CD4-positive, alpha-beta T cell treated with Interleukin-15 for 1 hour (primary cell): ENCODE measurements around the gene ARHGAP42.
"Not testable (repeated sequence)": the region's sequence is repeated elsewhere in the genome, so short reads cannot be mapped to it uniquely, and the experiment has no call there.

Experiments used
- DNase-seq: peaks from one replicate; pipeline ENCODE4 v3.0.0-alpha.2; 2020

The ARHGAP42 gene

DNA sequence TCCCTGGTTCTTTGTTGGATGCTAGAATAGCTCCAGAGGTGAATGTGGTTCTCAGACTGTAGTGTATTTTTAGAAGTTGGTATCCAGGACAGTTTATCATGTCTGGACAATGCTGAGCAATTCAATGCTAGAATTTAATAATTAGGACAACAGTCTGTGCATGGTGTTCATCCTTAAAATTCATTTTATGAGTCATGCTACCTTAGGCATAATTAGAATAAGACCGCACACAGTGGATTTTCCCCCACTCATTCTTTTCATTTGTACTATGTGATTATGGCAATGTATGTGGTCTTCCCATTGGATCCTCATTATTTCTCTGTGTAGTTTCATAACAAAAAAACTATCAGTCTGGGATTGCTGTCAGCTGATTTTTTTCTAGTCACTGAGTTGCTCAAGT lies 196.7 kb downstream of the ARHGAP42 start:
- DNase-seq = no peak

GRCh38 chr11:100887659-100888058 lies 200.6 kb downstream of the ARHGAP42 start:
- no peak for DNase-seq

DNA sequence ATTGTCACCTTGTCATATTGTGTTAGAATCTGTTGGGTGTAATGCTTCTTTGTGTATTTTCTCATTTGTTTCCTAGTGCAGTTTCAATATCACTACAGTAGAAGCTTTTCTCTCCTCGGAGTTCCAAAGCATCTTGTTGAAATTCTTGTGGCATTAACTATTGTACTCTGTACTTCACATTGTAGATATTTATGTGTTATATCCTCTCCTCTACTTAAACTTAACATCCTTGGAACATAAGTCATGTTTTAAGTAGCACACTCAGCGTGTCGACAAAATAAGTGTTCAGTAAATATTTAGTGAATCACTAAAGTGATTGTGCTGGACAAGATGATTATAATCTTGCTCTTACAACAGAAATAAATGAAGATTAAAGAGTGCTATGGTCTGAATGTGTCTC lies 201.7 kb downstream of the ARHGAP42 start:
- DNase-seq = no peak

- DNase-seq = no peak
These were observed 202.7 kb downstream of the ARHGAP42 start for GRCh38 chr11:100889758-100890157.

DNA sequence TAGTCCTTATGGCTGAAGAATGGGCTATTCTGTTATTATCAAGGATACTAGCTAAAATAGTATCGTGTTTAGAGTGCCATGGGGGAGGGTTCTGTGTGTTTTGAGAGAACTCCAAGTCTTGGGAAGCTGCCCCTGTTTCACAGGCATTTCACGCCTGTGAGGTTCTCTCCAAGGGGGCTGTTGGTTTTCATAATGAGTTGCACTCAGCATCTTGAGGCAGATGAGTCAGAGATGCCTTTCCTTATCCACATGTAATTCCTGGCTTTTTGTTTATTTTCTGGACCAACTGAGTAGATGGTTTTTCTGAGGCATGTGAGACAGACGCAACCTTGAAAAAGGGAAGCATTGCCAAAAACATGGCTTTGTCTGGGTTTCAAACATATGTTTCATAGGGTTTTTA lies 203.7 kb downstream of the ARHGAP42 start:
- no peak for DNase-seq

DNA sequence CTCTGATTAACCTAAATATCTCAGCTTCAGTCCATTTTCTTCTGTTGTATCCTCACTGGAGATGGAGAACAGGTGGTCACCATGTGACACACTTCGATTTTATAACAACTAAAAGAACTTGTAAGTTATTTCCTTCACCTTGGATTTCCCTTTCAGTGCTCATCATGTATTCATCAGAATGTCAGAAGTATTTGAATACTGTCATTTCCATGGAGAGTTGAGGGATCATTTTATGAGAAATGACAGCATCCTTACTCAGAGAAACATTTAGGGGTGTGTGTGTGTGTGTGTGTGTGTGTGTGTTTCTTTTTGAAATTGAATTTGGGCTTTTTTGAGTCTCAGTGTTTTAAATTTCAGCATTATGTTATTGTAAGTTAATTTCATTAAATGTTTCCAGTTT lies 205.8 kb downstream of the ARHGAP42 start:
- DNase-seq = no peak

- no peak for DNase-seq
These were observed 208.4 kb downstream of the ARHGAP42 start for GRCh38 chr11:100895449-100895848.

DNA sequence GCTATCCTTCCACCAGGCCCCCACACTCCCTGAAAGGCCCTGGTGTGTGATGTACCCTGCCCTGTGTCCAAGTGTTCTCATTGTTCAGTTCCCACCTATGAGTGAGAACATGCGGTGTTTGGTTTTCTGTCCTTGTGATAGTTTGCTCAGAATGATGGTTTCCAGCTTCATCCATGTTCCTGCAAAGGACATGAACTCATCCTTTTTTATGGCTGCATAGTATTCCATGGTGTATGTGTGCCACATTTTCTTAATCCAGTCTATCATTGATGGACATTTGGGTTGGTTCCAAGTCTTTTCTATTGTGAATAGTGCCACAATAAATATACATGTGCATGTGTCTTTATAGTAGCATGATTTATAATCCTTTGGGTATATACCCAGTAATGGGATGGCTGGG lies 208.9 kb downstream of the ARHGAP42 start:
- DNase-seq = not testable (repeated sequence)

DNA sequence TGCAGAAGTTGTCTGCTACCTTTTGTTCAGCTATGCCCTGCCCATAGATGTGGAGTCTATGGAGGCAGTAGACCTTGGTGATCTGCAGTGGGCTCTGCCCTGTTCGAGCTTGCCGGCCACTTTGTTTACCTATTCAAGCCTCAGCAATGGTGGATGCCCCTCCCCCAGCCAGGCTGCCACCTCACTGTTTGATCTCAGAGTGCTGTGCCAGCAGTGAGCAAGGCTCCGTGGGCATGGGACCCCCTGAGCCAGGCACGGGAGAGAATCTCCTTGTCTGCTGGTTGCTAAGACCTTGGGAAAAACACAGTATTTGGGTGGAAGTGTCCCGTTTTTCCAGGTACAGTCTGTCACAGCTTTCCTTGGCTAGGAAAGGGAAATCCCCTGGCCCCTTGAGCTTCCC lies 214.4 kb downstream of the ARHGAP42 start:
- DNase-seq = not testable (repeated sequence)

- DNase-seq = no peak
These were observed 215.5 kb downstream of the ARHGAP42 start for GRCh38 chr11:100902454-100903141.

GRCh38 chr11:100903284-100903683 lies 216.2 kb downstream of the ARHGAP42 start:
- DNase-seq = no peak

GRCh38 chr11:100905684-100906083 lies 218.6 kb downstream of the ARHGAP42 start:
- DNase-seq = no peak

GRCh38 chr11:100908746-100909145 lies 221.7 kb downstream of the ARHGAP42 start:
- no peak for DNase-seq

- no peak for DNase-seq
These were observed 223.7 kb downstream of the ARHGAP42 start for GRCh38 chr11:100910808-100911207.

GRCh38 chr11:100914415-100915110 lies 227.5 kb downstream of the ARHGAP42 start:
- DNase-seq = no peak

GRCh38 chr11:100918551-100919500 lies 231.7 kb downstream of the ARHGAP42 start:
- no peak for DNase-seq

DNA sequence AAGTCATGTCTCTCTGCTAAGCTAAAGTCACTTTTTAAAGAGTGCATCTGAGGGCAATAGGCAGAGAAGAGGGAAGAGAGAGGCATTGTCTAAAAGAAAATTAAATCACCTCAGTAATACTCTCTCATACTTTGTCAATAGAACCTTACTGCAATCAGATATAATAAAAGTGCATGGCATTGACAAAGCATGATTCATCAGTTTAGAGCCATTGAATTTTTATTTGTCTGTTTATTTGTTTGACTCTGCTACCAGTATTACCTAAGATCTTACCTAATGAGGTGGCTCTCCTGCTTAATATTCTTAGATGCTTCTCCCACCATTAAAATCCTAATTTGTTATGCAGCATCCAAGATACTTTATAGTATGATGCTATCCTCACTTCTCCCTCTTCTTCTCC lies 233.5 kb downstream of the ARHGAP42 start:
- no peak for DNase-seq

GRCh38 chr11:100922121-100922520 lies 235.0 kb downstream of the ARHGAP42 start:
- DNase-seq = no peak

DNA sequence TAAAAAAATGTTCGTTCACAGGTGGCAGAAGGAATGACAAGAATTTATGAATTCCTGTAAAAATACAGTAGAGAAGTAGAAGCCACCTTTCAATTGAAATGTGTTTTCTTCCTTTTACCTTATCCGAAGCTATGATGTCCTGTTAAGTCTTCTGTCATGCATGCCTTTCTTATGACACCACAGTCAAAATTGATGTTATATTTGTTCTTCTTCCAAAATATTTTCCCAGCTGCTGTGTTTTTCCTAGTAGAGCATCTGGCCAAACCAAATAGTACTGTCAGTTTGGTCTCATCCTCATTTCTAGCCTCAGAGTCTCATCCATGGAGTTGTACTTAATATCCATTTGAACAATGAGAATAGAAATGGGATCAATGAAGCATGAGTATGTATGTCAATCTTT lies 236.5 kb downstream of the ARHGAP42 start:
- DNase-seq = no peak

GRCh38 chr11:100925935-100926334 lies 238.8 kb downstream of the ARHGAP42 start:
- no peak for DNase-seq

DNA sequence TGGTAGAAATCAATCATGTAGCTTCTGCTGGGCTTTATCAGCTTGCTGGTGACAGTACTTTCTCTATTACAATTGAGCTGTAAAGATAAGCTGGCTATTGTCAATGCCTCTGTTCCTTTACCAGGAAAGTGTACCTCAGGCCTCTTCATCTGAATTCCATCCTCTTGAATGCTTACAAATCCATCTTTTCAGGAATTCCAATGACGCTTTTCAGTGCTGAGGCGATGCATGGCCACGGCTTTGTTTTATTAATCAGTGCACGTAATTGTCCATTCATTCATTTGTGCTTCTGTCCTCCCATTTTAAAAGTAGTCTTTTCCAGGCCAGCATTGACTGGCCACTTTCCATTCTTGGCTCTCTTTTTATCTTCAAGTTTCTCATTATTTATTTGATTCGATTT lies 240.5 kb downstream of the ARHGAP42 start:
- DNase-seq = no peak

DNA sequence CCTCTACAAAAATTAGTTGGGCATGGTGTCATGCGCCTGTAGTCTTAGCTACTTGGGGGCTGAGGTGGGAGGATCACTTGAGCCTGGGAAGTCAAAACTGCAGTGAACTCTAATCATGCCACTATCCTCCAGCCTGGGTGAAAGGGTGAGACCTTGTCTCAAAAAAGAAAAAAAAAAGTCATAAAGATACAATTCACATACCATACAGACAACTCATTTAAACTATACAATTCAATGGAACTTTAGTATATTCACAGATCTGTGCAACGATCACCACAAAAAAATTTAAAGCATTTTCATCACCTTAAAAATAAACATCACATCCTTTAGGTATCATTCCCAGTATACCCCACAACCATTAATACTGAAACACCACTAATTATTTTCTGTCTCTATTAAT lies 241.3 kb downstream of the ARHGAP42 start:
- DNase-seq = no peak

DNA sequence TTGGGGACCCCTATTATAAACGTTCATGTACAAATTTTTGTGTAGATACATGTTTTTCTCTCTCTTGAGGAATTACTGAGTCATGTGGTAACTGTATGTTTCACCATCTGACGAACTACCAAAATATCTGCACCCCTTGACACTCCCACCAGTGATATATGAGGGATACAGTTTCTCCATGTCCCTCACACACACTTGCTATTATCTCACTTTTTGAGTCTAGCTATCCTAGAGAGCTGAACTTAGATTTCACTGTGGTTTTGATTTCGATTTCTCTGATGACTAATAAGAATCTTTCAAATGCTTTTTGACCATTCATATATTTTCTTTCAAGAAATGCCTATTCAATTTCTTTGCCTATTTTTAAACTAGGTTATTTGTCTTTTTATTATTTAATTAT lies 242.3 kb downstream of the ARHGAP42 start:
- no peak for DNase-seq
